GM19467 (cell line): ENCODE results near the gene KLHL29.

Experiments used
- ATAC-seq: cut with Tn5 transposase; IDR thresholded peaks from one replicate; pipeline ENCODE4 v1.9.1; 2021; ENCODE audit warnings: mild to moderate bottlenecking, moderate library complexity; ENCODE audit not compliant: unreplicated experiment

Gene KLHL29

DNA sequence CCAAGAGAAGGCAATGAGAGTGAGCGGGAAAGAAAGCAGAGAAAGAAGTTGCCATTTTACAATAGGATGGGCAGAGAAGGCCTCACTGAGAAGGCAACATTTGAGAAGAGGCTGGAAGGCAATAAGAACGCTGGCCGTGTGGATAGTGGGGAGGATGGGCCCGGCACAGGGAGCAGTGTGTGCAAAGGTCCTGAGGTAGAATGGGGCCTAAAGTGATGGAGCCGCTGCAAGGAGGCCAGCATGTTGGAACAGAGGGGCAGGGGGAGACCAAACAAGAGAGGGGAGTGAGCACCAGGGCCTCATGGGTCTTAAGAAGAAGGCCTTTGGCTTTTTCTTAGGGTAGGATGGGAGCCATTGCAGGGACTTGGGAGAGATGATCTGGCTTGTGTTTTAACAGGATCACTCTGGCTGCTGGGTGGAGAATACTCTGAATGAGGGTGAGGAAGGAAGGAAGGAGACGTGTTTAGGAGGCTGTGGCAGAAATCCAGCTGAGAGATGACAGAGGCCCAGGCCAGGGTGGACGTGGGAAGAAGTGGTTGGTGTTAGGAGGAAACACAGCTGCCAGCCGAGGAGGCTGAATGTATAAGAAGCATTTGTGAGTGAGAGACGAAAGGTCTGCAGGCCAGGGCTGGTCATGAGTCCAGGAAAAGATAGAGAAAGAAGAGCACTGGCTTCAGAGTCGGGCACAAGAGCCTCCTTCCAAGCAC is 159.8 kb downstream of the KLHL29 start:
- ATAC-seq = no peak

GRCh38 chr2:23545396-23545795 is 160.4 kb downstream of the KLHL29 start:
- ATAC-seq = no peak

GRCh38 chr2:23545811-23546210 is 160.8 kb downstream of the KLHL29 start:
- ATAC-seq = no peak

GRCh38 chr2:23546913-23547312 is 161.9 kb downstream of the KLHL29 start:
- no peak for ATAC-seq

- ATAC-seq = no peak
Measured at GRCh38 chr2:23547725-23548124, 162.7 kb downstream of the KLHL29 start.

DNA sequence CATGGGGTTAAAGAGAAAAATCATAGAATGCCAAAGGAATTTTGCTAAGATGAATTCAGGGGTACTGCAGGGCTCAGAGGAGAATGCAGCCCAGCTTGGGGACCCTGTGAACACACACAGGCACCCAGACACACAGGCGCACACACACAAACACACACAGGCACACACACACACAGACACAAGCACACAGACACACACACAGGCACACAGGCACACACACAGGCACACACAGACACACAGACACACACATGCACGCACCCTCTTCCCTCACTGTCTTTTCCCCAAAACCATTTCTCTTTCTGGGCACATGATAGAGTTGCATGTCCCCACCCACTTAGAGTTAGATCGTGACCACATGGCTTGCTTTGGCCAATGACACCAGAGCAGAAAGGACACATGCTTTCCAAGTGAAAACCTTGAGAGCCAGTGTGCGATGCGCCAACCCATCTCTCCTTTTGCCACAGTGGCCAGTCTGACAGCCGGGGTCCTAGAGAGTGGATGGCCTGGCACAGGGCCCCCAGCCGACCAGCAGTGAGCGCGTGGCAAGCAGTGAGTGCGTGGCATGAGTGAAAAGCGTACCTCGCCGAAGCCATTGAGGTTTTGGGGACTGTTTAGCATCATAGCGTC is 163.3 kb downstream of the KLHL29 start:
- no peak for ATAC-seq

- ATAC-seq = no peak
Measured at GRCh38 chr2:23549051-23549450, 164.1 kb downstream of the KLHL29 start.

DNA sequence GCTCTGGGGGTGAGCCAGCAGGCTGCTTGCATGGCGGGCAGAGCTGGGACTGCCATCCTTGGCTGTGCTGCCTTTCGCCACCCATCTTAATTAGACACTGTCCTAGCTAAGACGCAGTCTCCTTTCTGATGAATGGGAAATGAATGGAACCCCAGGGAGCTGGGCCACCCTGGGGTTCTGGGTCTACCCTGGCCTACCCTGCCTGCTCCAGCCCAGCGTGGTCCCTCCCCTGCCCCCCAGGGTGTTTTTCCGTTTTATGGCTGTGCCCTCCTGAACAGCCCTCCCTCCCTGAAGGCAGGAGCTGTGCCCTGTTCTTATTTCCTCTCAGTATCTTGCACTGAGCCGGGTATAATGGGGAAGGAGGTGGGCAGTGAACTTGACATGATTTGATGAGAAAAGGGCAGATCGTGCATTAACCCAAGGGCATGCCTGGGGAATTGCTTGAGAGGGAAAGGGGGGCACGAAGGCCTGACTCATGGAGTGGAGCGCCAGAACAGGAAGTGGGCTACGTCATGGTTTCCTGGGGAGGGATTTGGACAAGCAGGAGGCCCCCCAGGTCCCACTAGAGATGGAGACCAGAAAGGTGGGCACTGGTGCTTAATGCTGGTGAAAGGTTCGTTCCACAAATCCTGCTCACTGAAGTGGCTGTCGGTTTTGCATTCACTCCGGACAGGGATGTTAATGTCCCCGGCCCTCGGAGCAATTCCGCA is 165.0 kb downstream of the KLHL29 start:
- no peak for ATAC-seq

DNA sequence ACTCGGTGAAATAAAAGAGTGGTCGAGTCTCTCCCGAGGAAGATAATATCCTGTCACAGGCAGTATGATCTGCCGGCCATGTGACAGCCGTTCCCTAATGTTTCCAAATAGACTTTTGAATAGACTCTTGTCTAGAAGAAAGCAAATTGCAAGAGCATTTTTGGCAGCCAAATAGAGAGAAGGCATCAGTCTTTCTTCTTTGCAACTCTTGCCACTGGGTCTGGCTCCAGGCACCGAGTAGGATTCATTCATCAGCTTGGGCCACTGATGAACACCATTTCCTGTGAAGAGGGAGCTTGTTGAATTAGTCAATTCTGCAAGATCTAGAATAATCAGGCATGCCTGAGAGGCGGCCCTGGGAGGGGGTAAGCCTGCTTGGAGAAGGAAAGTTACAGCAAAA is 165.6 kb downstream of the KLHL29 start:
- ATAC-seq = no peak

- ATAC-seq = no peak
Measured at GRCh38 chr2:23551875-23552274, 166.9 kb downstream of the KLHL29 start.

GRCh38 chr2:23553561-23553960 is 168.6 kb downstream of the KLHL29 start:
- ATAC-seq = no peak

GRCh38 chr2:23554054-23554697 is 169.2 kb downstream of the KLHL29 start:
- ATAC-seq = no peak

GRCh38 chr2:23555944-23556343 is 171.0 kb downstream of the KLHL29 start:
- no peak for ATAC-seq

GRCh38 chr2:23556929-23557328 is 171.9 kb downstream of the KLHL29 start:
- no peak for ATAC-seq

DNA sequence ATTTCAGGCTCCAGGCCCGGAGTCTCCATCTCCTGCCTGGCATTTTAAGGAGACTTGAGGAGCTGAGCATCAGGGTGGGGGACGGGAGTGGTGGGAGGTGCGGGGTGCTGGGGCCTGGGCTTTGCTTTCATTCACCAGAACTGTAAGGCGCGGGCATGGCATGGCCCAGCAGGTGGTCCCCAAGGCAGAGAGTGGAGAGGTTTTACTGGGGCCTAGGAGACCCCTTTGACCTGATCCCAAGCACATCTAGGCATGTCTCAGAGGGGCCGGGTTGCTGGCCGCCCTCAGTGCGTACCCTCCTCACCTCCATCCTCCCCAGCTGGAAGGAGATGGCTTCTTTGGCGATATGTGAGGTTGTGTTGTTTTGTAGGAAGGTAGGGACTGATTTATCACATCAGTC is 172.5 kb downstream of the KLHL29 start:
- ATAC-seq = no peak

GRCh38 chr2:23559561-23560239 is 174.7 kb downstream of the KLHL29 start:
- no peak for ATAC-seq

DNA sequence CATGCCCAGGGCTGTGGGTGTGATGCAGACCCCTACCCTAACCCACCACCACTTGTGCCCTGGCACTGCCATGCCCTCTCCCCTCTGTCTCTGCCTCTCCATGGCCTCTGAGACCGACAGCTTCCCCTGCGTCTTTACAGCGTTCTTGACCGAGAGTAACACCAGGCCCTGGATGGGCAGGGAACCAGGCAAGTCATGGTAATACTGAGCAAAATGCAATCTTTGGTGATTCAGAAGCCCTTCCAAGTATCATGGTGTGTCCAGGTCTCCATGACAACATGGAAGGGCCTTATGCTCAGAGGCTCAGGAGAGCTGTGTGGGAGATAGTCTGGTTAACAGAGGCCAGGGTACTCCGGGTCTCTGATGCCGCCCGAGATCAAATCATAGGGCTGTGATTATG is 176.1 kb downstream of the KLHL29 start:
- no peak for ATAC-seq

DNA sequence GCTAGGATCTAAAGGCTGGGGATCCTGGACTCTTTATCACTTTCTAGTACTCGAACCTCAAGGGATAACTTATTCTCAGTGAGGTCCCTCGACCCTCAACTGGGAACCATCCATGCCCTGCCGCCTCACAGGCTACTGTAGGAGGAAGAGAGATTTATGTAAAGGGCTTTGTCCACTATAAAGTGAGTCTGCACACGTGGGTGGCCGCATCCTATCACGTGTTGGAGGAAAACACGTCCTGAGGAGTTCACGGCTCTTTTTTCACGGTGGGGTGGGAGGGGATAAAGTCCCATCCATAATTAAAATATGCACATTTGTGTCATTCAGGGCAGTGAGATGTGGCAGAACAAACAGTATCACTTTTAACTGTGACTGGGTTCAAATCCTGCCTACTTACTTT is 176.6 kb downstream of the KLHL29 start:
- no peak for ATAC-seq

DNA sequence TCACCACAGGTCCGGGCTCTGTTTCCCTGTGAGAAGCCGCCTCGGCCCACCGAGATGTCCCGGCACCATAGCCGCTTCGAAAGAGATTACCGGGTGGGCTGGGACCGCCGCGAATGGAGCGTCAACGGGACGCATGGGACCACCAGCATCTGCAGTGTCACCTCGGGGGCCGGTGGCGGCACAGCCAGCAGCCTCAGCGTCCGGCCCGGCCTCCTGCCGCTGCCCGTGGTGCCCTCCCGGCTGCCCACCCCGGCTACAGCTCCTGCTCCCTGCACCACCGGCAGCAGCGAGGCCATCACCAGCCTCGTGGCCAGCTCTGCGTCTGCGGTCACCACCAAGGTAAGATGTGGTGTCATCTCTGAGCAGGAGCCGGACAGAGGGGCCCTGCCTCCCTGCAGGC is 177.2 kb downstream of the KLHL29 start:
- ATAC-seq = no peak

GRCh38 chr2:23563151-23563550 is 178.2 kb downstream of the KLHL29 start:
- ATAC-seq = no peak
